ENCODE results near the gene PHLPP1.

GRCh38 chr18:62902776-62903175 is 187.4 kb downstream of the PHLPP1 start:
- TF ChIP-seq, protein P1, sequence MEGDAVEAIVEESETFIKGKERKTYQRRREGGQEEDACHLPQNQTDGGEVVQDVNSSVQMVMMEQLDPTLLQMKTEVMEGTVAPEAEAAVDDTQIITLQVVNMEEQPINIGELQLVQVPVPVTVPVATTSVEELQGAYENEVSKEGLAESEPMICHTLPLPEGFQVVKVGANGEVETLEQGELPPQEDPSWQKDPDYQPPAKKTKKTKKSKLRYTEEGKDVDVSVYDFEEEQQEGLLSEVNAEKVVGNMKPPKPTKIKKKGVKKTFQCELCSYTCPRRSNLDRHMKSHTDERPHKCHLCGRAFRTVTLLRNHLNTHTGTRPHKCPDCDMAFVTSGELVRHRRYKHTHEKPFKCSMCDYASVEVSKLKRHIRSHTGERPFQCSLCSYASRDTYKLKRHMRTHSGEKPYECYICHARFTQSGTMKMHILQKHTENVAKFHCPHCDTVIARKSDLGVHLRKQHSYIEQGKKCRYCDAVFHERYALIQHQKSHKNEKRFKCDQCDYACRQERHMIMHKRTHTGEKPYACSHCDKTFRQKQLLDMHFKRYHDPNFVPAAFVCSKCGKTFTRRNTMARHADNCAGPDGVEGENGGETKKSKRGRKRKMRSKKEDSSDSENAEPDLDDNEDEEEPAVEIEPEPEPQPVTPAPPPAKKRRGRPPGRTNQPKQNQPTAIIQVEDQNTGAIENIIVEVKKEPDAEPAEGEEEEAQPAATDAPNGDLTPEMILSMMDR (IDR thresholded peaks at IDR 0.05): no peak
- TF ChIP-seq POLR2A (IDR thresholded peaks at IDR 0.05) (no peak), EP300 (IDR thresholded peaks at IDR 0.05) (no peak)

Data from suprapubic skin (tissue), 3 donors.